K562 (cell line): ENCODE results near the gene DPAGT1. TPM values are rescaled to one million over a fixed set of nuclear protein-coding genes. Genes with fewer than 3 reads are reported as not detected.

Source experiments
- CC2D1A ChIP-seq: fragments of 450-650 bp; IDR thresholded peaks from 2 replicates; pipeline ENCODE4 v1.6.1; 2017; ENCODE audit warnings: mild to moderate bottlenecking
- ELF2 ChIP-seq: fragments of 250-450 bp; sonication (Bioruptor Pico); IDR thresholded peaks from 2 replicates; pipeline ENCODE4 v1.5.0; 2021; ENCODE audit warnings: mild to moderate bottlenecking
- HIVEP1 ChIP-seq: fragments of 250-450 bp; sonication (Bioruptor Pico); IDR thresholded peaks from 2 replicates; pipeline ENCODE4 v1.4.0; 2020; ENCODE audit warnings: mild to moderate bottlenecking
- KLF16 ChIP-seq: IDR thresholded peaks from 2 replicates; pipeline ENCODE4 v1.6.1; 2016; ENCODE audit warnings: antibody characterized with exemption
- MTA2 ChIP-seq: fragments of 450-650 bp; IDR thresholded peaks from 2 replicates; pipeline ENCODE4 v1.6.1; 2016; ENCODE audit warnings: low read depth
- NR0B1 ChIP-seq: fragments of 450-650 bp; IDR thresholded peaks from one replicate; pipeline ENCODE4 v1.6.1; 2018; ENCODE audit warnings: mild to moderate bottlenecking, moderate library complexity; ENCODE audit not compliant: partially characterized antibody
- NRF1 ChIP-seq, 2 experiments: fragments of 450-650 bp; IDR thresholded peaks in 1 of 2; conservative IDR thresholded peaks in 1 of 2; 2 replicates each; pipeline ENCODE4 v1.6.1; 2014; ENCODE audit warnings: mild to moderate bottlenecking in 2 of 2
- XRCC5 ChIP-seq: fragments of 200-400 bp; formaldehyde crosslinking; IDR thresholded peaks from 2 replicates; pipeline ENCODE4 v1.6.1; 2017; ENCODE audit warnings: low read depth, mild to moderate bottlenecking, low read length
- ZNF23 ChIP-seq: fragments of 250-450 bp; sonication (Bioruptor Pico); IDR thresholded peaks from 2 replicates; pipeline ENCODE4 v1.4.0; 2020; ENCODE audit warnings: mild to moderate bottlenecking
- ZNF431 ChIP-seq: sonication (generic); formaldehyde crosslinking; IDR thresholded peaks from 2 replicates; pipeline ENCODE4 v1.8.0; 2022; ENCODE audit warnings: mild to moderate bottlenecking, missing genetic modification reagents
- ZNF57 ChIP-seq: fragments of 450-650 bp; formaldehyde crosslinking; IDR thresholded peaks from 2 replicates; pipeline ENCODE4 v1.4.0; 2020; ENCODE audit warnings: mild to moderate bottlenecking, moderate library complexity
- polyA plus RNA-seq, 8 experiments: library from polyadenylated mRNA; depleted of rRNA in 4 of 8; stranded (reverse) in 5 of 8; unstranded in 3 of 8; fragments of >200 nt; fragmentation: Nextera tagmentation in 2 of 8; fragmentation: Illumina TruSeq in 1 of 8; extraction: Ambion mirVana in 2 of 8; extraction: Trizol in 1 of 8; gene quantifications; 2 replicates each; pipeline versions ENCODE4 v1.2.1 to v1.2.3, GENCODE V29; 2011 to 2014; ENCODE audit warnings: inconsistent platforms in 1 of 8, missing spikeins in 1 of 8
- total RNA-seq, 7 experiments: library from RNA; depleted of rRNA in 6 of 7; stranded (reverse); fragments of >200 nt in 6 of 7; fragmentation: Illumina TruSeq in 2 of 7; extraction: Trizol in 2 of 7; gene quantifications; 2 replicates each; pipeline versions ENCODE4 v1.2.1 to v1.2.3, GENCODE V29; 2011 to 2021; ENCODE audit warnings: low replicate concordance in 1 of 7
- TF ChIP-seq, protein P1 (sequence below): sonication (generic); formaldehyde crosslinking; IDR thresholded peaks from 2 replicates; pipeline ENCODE4 v1.8.1; 2023; ENCODE audit warnings: missing genetic modification reagents, mild to moderate bottlenecking, borderline replicate concordance
- TF ChIP-seq, protein P2 (sequence below): IDR thresholded peaks from 2 replicates; pipeline ENCODE4 v1.6.1; 2011; ENCODE audit not compliant: insufficient read length; ENCODE audit errors: extremely low read depth
- TF ChIP-seq, protein P3 (sequence below): fragments of 250-450 bp; sonication (Bioruptor Pico); IDR thresholded peaks from 2 replicates; pipeline ENCODE4 v1.8.0; 2022; ENCODE audit warnings: inconsistent platforms

The DPAGT1 gene
- total and polyA plus RNA-seq, 9 of the 15 experiments (the other 6 are each of a cell fraction or from before 2014, with no cell fraction given) = 29.9 to 135 (median 85.0) TPM

GRCh38 chr11:119100246-119100970 is 1.2 kb downstream of the DPAGT1 start (continued):
- TF ChIP-seq NR0B1 (no peak), ZNF23 (CRISPR knock-in tag) (no peak), KLF16 (no peak), ELF2 (no peak), HIVEP1 (no peak), MTA2 (no peak), ZNF431 (CRISPR knock-in tag) (no peak), NRF1 (conservative IDR thresholded peaks at IDR 0.05 in 1 of 2, IDR thresholded peaks at IDR 0.05 in 1 of 2) (no peak), ZNF57 (no peak), XRCC5 (no peak), CC2D1A (0 out of 2 replicates have a peak, but pooled peaks have one; percentile 22)
- TF ChIP-seq, protein P1, sequence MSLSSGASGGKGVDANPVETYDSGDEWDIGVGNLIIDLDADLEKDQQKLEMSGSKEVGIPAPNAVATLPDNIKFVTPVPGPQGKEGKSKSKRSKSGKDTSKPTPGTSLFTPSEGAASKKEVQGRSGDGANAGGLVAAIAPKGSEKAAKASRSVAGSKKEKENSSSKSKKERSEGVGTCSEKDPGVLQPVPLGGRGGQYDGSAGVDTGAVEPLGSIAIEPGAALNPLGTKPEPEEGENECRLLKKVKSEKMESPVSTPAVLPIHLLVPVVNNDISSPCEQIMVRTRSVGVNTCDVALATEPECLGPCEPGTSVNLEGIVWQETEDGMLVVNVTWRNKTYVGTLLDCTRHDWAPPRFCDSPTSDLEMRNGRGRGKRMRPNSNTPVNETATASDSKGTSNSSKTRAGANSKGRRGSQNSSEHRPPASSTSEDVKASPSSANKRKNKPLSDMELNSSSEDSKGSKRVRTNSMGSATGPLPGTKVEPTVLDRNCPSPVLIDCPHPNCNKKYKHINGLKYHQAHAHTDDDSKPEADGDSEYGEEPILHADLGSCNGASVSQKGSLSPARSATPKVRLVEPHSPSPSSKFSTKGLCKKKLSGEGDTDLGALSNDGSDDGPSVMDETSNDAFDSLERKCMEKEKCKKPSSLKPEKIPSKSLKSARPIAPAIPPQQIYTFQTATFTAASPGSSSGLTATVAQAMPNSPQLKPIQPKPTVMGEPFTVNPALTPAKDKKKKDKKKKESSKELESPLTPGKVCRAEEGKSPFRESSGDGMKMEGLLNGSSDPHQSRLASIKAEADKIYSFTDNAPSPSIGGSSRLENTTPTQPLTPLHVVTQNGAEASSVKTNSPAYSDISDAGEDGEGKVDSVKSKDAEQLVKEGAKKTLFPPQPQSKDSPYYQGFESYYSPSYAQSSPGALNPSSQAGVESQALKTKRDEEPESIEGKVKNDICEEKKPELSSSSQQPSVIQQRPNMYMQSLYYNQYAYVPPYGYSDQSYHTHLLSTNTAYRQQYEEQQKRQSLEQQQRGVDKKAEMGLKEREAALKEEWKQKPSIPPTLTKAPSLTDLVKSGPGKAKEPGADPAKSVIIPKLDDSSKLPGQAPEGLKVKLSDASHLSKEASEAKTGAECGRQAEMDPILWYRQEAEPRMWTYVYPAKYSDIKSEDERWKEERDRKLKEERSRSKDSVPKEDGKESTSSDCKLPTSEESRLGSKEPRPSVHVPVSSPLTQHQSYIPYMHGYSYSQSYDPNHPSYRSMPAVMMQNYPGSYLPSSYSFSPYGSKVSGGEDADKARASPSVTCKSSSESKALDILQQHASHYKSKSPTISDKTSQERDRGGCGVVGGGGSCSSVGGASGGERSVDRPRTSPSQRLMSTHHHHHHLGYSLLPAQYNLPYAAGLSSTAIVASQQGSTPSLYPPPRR (CRISPR knock-in tag) = no peak
- TF ChIP-seq, protein P2, sequence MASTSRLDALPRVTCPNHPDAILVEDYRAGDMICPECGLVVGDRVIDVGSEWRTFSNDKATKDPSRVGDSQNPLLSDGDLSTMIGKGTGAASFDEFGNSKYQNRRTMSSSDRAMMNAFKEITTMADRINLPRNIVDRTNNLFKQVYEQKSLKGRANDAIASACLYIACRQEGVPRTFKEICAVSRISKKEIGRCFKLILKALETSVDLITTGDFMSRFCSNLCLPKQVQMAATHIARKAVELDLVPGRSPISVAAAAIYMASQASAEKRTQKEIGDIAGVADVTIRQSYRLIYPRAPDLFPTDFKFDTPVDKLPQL = no peak
- TF ChIP-seq, protein P3, sequence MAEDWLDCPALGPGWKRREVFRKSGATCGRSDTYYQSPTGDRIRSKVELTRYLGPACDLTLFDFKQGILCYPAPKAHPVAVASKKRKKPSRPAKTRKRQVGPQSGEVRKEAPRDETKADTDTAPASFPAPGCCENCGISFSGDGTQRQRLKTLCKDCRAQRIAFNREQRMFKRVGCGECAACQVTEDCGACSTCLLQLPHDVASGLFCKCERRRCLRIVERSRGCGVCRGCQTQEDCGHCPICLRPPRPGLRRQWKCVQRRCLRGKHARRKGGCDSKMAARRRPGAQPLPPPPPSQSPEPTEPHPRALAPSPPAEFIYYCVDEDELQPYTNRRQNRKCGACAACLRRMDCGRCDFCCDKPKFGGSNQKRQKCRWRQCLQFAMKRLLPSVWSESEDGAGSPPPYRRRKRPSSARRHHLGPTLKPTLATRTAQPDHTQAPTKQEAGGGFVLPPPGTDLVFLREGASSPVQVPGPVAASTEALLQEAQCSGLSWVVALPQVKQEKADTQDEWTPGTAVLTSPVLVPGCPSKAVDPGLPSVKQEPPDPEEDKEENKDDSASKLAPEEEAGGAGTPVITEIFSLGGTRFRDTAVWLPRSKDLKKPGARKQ = no peak
